HG03342 (cell line): ENCODE results near the gene SLCO2A1.

Source experiments
- ATAC-seq: cut with Tn5 transposase; IDR thresholded peaks from one replicate; pipeline ENCODE4 v1.9.1; 2021; ENCODE audit warnings: mild to moderate bottlenecking, moderate library complexity; ENCODE audit not compliant: unreplicated experiment

The SLCO2A1 gene

GRCh38 chr3:133983576-133984560, 45.9 kb downstream of the SLCO2A1 start:
- ATAC-seq = no peak

DNA sequence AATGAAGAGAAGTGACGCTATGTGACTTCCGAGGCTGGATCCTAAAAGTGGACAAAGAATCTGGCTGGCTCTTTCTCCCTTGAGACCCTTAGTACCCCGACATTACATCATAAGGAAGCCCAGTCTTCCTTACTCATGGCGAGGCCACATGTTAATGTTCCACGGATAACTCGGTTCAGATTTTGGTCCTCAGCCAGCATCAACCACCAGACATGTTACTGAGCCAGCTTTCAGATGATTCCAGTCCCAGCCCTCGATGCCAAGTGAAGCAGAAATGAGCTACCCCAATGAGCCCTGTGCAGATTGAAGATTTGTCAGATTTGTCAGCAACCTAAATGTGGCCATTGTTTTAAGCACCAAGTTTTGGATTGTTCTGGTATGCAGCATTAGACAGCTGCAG, 46.6 kb downstream of the SLCO2A1 start:
- no peak for ATAC-seq

DNA sequence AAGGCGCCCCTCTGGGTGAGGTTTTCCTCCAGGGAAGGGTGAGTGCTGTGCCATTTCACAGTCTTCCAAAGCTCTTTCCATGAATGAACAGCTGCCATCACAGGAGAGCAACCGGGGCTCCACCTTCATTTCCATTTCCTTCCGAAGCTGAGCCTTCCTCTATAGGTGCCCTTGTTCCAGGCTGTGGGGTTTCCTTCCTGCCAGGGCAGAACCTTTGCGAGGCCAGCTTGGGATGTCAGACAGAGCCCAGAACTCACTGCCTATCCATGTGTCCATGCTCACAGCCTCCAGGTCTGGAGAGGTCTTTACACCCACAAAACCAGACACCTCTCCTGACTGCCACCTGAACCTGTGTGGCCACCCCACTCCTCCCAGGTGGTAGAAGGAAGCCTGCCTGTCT, 49.2 kb downstream of the SLCO2A1 start:
- no peak for ATAC-seq

GRCh38 chr3:133980035-133980434, 49.7 kb downstream of the SLCO2A1 start:
- ATAC-seq = no peak

DNA sequence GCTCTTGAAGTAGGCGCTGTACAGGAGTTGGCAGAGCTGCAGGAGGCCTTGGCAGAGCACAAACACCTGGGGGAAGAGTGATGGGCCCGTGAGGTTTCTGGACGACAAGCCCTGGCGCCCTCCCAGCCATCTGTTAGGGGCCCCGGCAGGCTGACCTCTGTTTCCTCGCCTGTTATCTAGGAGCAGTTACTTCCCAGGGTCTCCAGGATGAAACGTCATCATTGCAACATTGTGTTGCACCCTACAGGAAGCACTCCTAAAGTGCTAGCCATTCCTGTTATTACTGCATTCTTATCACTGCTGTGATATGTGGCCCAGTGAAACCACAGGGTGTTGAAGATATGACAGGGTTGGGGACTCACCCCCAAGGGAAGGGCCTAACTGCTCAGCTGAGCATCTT, 50.2 kb downstream of the SLCO2A1 start:
- ATAC-seq = no peak

GRCh38 chr3:133977568-133977967, 52.2 kb downstream of the SLCO2A1 start:
- no peak for ATAC-seq

GRCh38 chr3:133973249-133973980, 56.3 kb downstream of the SLCO2A1 start:
- ATAC-seq = no peak

DNA sequence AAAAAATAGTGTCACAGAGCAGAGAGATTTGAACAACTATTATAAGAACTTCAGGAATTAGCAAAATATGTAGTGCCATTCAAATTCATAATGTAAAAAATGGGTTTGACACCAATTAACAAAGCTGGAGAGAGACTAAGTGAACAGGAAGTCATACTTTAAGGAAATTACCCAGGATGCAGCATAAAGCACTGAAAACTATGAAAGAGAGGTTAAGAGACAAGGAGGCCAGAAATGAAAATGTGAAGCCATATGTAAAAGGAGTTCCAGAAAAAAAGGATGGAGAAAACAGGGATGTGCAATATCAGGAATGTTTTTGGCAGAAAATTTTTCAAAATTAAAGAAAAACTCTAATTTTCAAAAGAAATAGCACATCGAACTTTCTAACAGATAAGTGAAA, 57.6 kb downstream of the SLCO2A1 start:
- ATAC-seq = no peak

DNA sequence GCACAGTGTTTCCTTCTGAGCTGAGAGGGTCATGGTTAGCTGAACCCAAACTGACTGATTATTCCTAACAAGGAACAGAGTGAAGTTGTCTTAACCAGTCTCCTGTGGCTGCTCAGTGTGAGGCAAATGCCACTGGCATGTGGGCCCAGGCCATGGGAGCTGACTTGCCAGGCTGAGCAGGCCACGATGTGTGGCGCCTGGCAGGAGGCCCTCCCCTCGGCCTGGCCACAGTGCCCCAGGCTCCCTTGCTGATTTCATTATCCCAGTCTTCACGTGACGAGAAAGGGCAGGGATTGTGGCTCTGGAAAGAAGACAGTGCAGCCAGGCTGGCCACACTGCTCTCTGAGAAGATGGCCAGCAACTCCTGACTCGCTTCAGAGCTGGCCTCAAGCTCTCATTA, 58.8 kb downstream of the SLCO2A1 start:
- no peak for ATAC-seq

- ATAC-seq = no peak
These were observed 59.4 kb downstream of the SLCO2A1 start for GRCh38 chr3:133970339-133970738.

- no peak for ATAC-seq
These were observed 61.5 kb downstream of the SLCO2A1 start for GRCh38 chr3:133967992-133968892.

DNA sequence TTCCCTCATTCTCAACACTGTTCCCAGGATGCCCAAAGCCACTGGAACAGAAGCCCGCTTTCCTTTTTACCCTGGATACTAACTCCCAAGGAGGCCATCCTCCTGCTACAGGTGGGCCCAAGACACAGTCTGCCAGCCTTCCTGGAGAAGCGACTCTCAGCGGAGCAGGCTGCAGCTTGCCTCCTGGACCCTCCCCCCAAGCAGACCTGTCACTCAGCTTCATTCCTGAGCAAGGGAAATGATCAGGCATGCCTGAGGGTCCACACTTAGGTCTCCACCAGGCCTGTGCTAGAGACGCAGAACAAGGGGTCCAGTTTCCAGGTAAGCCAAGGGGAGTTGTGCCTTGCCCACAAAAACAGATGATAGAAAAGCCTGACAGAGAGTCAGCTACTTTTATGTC, 62.8 kb downstream of the SLCO2A1 start:
- no peak for ATAC-seq

DNA sequence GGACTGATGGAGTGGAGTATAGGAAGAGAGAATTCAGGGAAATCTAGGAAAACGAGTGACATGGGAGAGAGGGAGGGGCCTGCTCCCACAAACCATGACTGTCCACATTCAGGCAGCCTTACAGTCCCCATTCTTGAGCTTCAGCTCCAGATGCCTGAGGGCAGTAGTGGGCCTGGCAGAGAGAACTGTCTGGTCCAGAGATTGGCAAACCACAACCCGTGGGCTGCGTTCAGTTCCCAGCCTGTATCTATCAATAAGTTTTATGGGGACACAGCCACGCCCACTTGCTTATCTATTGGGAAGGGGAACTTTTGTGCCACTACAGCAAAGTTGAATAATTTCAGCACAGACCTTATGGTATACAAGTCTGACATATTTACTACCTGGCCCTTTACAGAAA, 63.8 kb downstream of the SLCO2A1 start:
- no peak for ATAC-seq

GRCh38 chr3:133965013-133965570, 64.6 kb downstream of the SLCO2A1 start:
- ATAC-seq = no peak

DNA sequence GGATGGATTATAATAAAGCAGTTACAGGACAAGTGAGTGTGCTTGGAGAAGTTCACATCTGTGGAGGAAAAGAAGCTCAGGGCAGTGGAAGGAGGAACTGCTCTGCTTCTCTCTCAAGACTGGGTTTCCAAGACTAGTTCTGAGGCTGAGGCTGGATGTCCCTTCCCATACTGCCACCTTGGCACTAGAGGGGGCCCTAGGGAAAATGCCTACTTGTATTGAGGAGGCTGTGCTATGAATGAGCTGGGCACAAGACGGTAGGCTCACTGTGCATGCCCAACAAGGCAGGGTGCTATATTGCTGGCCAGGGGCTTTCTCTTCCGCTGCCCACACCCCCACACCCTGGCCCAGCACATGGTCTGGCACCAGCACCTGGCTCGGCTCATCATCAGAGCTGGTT, 65.2 kb downstream of the SLCO2A1 start:
- no peak for ATAC-seq

GRCh38 chr3:133963657-133964396, 65.9 kb downstream of the SLCO2A1 start:
- ATAC-seq = no peak

DNA sequence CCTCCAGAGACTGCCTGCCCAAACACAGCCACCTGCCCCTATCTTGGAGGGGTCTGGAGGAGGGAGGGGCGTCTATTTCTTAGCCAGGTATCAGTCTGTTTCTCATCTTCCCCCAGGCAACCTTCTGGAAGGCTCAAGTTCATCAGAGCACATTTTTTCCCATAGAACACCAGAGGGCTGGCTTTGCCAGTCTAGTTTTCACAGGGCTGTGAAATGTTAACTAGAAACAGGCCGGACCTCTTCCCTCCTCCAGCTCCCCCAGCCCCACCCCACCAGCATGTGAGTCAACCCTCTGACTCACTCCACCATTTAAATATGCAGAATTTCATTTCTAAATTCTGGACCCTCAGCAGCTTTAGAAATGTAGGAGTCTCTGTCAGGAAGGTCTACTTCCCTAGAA, 66.9 kb downstream of the SLCO2A1 start:
- ATAC-seq = no peak

DNA sequence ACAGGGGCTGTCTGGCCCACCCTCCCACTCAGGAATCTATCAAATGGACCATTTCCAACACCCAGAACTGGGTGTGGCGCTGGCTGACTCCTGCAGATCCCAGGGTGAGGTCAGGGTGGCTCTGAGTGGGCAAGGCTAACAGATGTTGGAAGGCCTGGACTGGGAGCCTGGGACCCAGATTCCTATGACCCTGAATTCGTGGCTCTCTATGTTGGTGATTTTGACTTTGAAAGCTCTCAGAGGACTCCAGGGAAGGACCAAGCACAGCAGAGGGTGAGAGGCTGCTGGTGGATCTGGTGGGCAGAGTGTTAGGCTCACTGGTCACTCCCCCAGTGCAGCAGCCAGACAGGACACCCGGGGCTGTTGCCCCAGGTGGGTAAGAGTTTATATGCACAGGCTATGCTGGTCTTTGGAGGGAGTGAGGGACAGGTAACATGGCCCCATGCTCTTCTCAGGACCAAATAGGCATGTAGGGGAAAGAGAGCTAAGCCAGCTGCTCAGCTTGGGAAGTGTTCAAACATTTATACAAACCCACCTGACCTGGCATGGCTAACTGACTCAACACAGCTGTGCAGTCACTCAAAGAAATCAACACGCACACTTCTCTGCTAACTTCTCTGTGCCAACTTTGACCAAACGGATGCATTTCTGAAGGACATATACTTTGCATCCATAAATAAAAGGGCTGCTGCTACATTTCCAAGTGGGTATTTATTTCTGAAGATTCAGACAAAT, 71.5 kb downstream of the SLCO2A1 start:
- no peak for ATAC-seq

DNA sequence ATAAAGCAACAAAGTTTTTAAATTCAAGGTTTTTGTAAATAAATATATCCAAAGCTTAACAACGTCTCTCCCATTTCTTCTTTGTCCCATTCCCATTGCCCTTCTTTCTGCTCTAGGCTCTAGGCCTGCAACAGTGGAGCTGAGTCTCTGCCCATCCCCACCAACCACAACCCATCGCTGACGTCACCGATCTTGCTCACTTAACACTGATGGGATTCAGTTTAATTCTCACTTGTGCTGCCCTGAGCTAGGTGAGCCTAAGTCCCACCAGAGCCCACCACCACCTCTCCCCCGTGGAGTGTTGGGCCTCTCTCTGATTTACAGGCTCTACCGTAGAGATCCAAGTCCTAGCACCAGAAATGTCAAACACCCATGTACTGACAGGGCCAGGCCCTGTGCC, 72.7 kb downstream of the SLCO2A1 start:
- no peak for ATAC-seq
